T-cell (primary cell): ENCODE data around the gene SEC14L2. TPM values are rescaled to one million over a fixed set of nuclear protein-coding genes. Genes with fewer than 3 reads are reported as not detected.
"Not testable (repeated sequence)": the region's sequence is repeated elsewhere in the genome, so short reads cannot be mapped to it uniquely, and the experiment has no call there.

Experiments used
- ATAC-seq, 4 experiments: fragments of 200-7000 bp in 3 of 4; fragments of 150-1000 bp in 1 of 4; cut with Tn5 transposase; replicated peaks in 1 of 4; 1 replicate in 3 of 4; 2 replicates in 1 of 4; pipeline ENCODE4 v1.10.0; 2021; ENCODE audit warnings: moderate library complexity in 3 of 4, mild to moderate bottlenecking in 2 of 4, moderate number of reproducible peaks in 1 of 4
- CTCF ChIA-PET, 2 donors: fragments of 300-600 bp; sonication (Branson Sonifier 250); formaldehyde crosslinking; loops; one replicate each; lab custom pipeline; 2022; ENCODE audit warnings: antibody characterized with exemption in 2 of 2; lab: Charles Lee
- POLR2A ChIA-PET, 2 donors: fragments of 300-600 bp; sonication (Branson Sonifier 250); formaldehyde crosslinking; loops; one replicate each; lab custom pipeline; 2022; ENCODE audit warnings: antibody characterized with exemption in 2 of 2; lab: Charles Lee
- DNase-seq, 35 experiments: peaks; one replicate each; pipeline versions ENCODE4 v3.0.0 to v3.0.0-alpha.2; 2013 to 2023
- H3K27ac ChIP-seq: one replicate; pipeline ENCODE4 v1.5.1; 2013; ENCODE audit warnings: low read length
- H3K27me3 ChIP-seq, 2 experiments: replicated peaks in 1 of 2; 1 replicate in 1 of 2; 2 replicates in 1 of 2; pipeline versions ENCODE4 v1.6.1 to v1.7.0; 2013; ENCODE audit warnings: low read length in 1 of 2, mixed read lengths in 1 of 2; ENCODE audit not compliant: control insufficient read depth in 2 of 2, insufficient read depth in 2 of 2; ENCODE audit errors: extremely low read depth in 1 of 2
- H3K36me3 ChIP-seq, 2 donors: 1 replicate in 1 of 2; 2 replicates in 1 of 2; pipeline versions ENCODE4 v1.6.1 to v1.7.0; 2013; ENCODE audit warnings: low read length in 1 of 2; ENCODE audit not compliant: control insufficient read depth in 2 of 2, insufficient read depth in 1 of 2; ENCODE audit errors: extremely low read depth in 1 of 2
- H3K4me1 ChIP-seq, 2 experiments: 1 replicate in 1 of 2; 2 replicates in 1 of 2; pipeline versions ENCODE4 v1.6.1 to v1.7.0; 2013; ENCODE audit warnings: low read length in 2 of 2, mixed read lengths in 1 of 2; ENCODE audit not compliant: insufficient read depth in 2 of 2, control insufficient read depth in 1 of 2; ENCODE audit errors: extremely low read depth in 1 of 2
- H3K4me3 ChIP-seq, 2 donors: 1 replicate in 1 of 2; 2 replicates in 1 of 2; pipeline versions ENCODE4 v1.5.1 to v1.7.0; 2013; ENCODE audit warnings: mild to moderate bottlenecking in 2 of 2, low read length in 1 of 2, moderate library complexity in 1 of 2; ENCODE audit not compliant: control insufficient read depth in 1 of 2; ENCODE audit errors: extremely low read depth in 1 of 2
- H3K9me3 ChIP-seq: 2 replicates; pipeline ENCODE4 v1.7.0; 2013
- H3K27ac Mint-ChIP-seq, 2 donors: one replicate each; pipeline ENCODE4 v1.8.0; 2020 to 2021; ENCODE audit warnings: mild to moderate bottlenecking in 2 of 2, mixed read lengths in 2 of 2
- H3K27me3 Mint-ChIP-seq, 2 donors: one replicate each; pipeline ENCODE4 v1.8.0; 2021 to 2022; ENCODE audit warnings: mixed read lengths in 2 of 2
- H3K36me3 Mint-ChIP-seq: one replicate; pipeline ENCODE4 v1.8.0; 2021; ENCODE audit warnings: mixed read lengths
- H3K4me1 Mint-ChIP-seq, 3 donors: one replicate each; pipeline ENCODE4 v1.8.0; 2020 to 2022; ENCODE audit warnings: mixed read lengths in 3 of 3, mild to moderate bottlenecking in 1 of 3
- H3K4me3 Mint-ChIP-seq, 3 donors: one replicate each; pipeline ENCODE4 v1.8.0; 2020 to 2022; ENCODE audit warnings: mild to moderate bottlenecking in 3 of 3, mixed read lengths in 3 of 3, moderate library complexity in 3 of 3
- H3K9me3 Mint-ChIP-seq, 3 donors: one replicate each; pipeline ENCODE4 v1.8.0; 2020 to 2022; ENCODE audit warnings: mixed read lengths in 3 of 3
- WGBS: methylation state at CpG from one replicate; pipeline ENCODE4 v1.1.5; 2013; ENCODE audit warnings: missing lambda C conversion rate; ENCODE audit not compliant: insufficient coverage; 5-methylcytosine and 5-hydroxymethylcytosine counted together
- total RNA-seq, 35 experiments: library from RNA in 6 of 35; stranded (reverse) in 6 of 35; fragments of 120-200 nt in 1 of 35; gene quantifications; one replicate each; pipeline versions ENCODE4 v1.2.1 to v1.2.4 and lab custom pipeline; 2013 to 2026

Gene SEC14L2
- total RNA-seq, 5 donors from 2014 or later (not counting 1 experiment from before 2014, with no cell fraction given) = 10.9 to 87.9 (median 15.8) TPM

DNA sequence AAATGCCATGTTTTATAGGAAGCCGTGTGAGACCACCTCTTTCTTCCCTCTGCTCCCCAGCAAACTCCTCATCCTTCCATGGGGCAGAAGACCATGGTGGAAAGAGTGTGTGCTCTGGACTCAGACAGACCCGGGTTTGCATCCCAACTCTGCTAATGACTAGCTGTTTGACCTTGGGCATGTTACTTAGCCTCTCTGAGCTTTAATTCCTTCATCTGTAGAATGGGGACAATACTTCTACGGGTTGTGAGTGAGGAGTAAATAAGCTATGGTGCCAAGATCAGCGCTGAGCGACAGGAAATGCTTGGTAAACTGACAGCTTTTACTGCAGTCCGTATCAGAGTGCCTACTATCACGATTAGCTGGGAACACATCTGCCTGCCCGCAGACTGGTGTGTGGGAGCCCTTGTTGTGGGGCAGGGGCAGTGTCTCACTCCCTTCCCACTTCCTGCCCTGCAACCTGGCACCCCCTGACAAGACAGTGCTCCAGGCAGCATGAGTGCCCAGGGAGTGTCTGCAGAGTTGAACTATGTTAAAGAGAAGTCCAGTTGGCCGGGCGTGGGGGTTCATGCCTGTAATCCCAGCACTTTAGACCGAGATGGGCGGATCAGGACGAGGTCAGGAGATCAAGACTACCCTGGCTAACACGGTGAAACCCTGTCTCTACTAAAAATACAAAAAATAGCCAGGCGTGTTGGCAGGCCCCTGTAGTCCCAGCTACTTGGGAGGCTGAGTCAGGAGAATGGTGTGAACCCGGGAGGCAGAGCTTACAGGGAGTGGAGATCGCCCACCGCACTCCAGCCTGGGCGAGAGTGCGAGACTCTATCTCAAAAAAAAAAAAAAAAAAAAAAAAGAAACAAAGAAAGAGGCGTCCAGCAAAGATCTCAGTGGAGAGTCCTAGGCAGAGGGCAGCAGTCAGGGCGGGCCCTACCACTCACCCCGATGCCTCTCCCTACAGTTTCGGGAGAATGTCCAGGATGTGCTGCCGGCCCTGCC, 2.2 kb downstream of the SEC14L2 start:
- H3K4me3 Mint-ChIP-seq = peak overlapping the region; percentile 77 to 87 (median 83)
- peak overlapping the region; percentile 2 to 67 for H3K4me3 ChIP-seq

DNA sequence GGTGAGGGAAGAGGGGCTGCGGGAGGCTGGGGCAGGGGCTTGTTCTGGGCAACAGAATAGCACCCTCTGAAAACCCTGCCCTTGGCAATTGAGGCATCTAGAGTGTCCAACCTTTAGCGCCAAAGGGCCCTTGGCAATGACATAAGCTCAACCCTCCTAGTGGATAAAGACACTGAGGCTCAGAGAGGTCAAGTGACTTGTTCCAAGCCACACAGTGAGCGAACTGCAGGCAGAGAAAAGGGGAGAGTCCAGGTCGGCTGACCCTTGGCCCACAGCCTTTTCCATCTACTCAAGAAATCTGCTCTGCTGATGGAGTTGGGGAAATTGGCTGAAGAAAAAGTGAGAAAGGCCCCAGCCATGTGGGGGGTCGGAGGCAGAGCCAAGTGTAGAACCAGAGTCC, 2.9 kb downstream of the SEC14L2 start:
- no peak overlapping the region for H3K27ac ChIP-seq
- ChIA-PET POLR2A (interaction anchor here in 1 of 2 donors (0.6 kb wide), 1 partner anchor 23 kb away, joined by 3 read pairs; no protein-coding TSS in a partner anchor), CTCF (no interaction called here)
- peaks cover 0 to 37% of the 10 kb centered on the region in 2 experiments for H3K27me3 ChIP-seq
- H3K27ac Mint-ChIP-seq = peak overlapping the region in 1 of 2 donors; percentile 87
- no peak overlapping the region for H3K4me3 ChIP-seq
- H3K4me3 Mint-ChIP-seq = no peak overlapping the region
- no peaks in the 10 kb centered on the region for H3K9me3 Mint-ChIP-seq
- peaks cover 0 to 7% of the 10 kb centered on the region in 2 donors for H3K27me3 Mint-ChIP-seq
- H3K36me3 ChIP-seq = no peaks in the 10 kb centered on the region
- H3K9me3 ChIP-seq = no peaks in the 10 kb centered on the region
- peaks cover 32 to 36% (median 32%) of the 10 kb centered on the region in 3 donors for H3K4me1 Mint-ChIP-seq
- peaks cover 2% of the 10 kb centered on the region for H3K36me3 Mint-ChIP-seq
- DNase-seq = no peak
- no peak for ATAC-seq
- peaks cover 21 to 34% of the 10 kb centered on the region in 2 experiments for H3K4me1 ChIP-seq
- 85% methylated on average over 2 of the region's 5 CpGs for WGBS

More for the DNA sequence above, 2.2 kb downstream of the SEC14L2 start:
- peaks cover 0 to 7% of the 10 kb centered on the region in 2 donors for H3K27me3 Mint-ChIP-seq
- no peaks in the 10 kb centered on the region for H3K9me3 ChIP-seq
- peaks cover 0 to 39% of the 10 kb centered on the region in 2 experiments for H3K27me3 ChIP-seq
- peak in 1 of 35 experiments; percentile 37 for DNase-seq
- H3K36me3 ChIP-seq = no peaks in the 10 kb centered on the region
- peaks cover 32 to 36% (median 33%) of the 10 kb centered on the region in 3 donors for H3K4me1 Mint-ChIP-seq
- H3K4me1 ChIP-seq = peaks cover 21 to 34% of the 10 kb centered on the region in 2 experiments
- peak overlapping the region; percentile 10 for H3K27ac ChIP-seq
- H3K9me3 Mint-ChIP-seq = no peaks in the 10 kb centered on the region
- ChIA-PET CTCF (interaction anchor here (0.6 to 1.2 kb wide), 4 partner anchors 9 to 110 kb away, joined by 3 read pairs; partner anchors contain the start of gene CASTOR1 (in 1 of the 2)), POLR2A (interaction anchor here (0.6 to 3.8 kb wide), 5 partner anchors 15 to 50 kb away, joined by 4 to 21 read pairs (median 4); no protein-coding TSS in a partner anchor)
- peak in 2 of 4 experiments; percentile 14 to 29 for ATAC-seq
- H3K36me3 Mint-ChIP-seq = peaks cover 2% of the 10 kb centered on the region
- H3K27ac Mint-ChIP-seq = peak overlapping the region; percentile 84 to 87
- 42% methylated on average over 7 of the region's 25 CpGs for WGBS

DNA sequence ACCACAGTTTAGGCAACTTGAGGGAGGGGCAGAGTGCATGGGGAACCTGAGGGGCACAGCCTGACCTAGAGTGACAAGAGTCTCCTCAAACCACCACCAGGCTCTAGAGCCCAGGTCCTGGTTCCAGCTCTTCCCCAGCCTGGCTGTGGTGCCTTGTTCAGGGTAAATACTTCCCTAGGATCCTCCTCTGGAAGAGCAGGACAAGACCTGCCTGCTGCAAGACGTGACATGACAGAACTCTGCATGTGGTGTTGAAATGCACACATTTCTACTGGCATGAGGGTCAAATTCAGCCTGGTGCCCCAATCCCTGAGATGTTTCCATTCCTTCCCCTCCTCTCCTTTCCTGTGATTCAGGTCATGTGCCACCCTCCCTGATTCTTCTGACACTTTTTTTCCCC, 3.3 kb downstream of the SEC14L2 start:
- ChIA-PET CTCF (no interaction called here), POLR2A (interaction anchor here (0.6 kb wide), 3 partner anchors 20 to 85 kb away, joined by 3 to 8 read pairs (median 4); no protein-coding TSS in a partner anchor)
- DNase-seq (no peak), ATAC-seq (no peak)
- H3K4me3 ChIP-seq = no peak overlapping the region
- no peaks in the 10 kb centered on the region for H3K9me3 ChIP-seq
- H3K27ac Mint-ChIP-seq = peak overlapping the region in 1 of 2 donors; percentile 87
- H3K4me3 Mint-ChIP-seq = no peak overlapping the region
- no CpG with 5 or more reads among the region's 1 CpG for WGBS
- no peaks in the 10 kb centered on the region for H3K36me3 ChIP-seq
- peaks cover 32 to 36% (median 32%) of the 10 kb centered on the region in 3 donors for H3K4me1 Mint-ChIP-seq
- no peak overlapping the region for H3K27ac ChIP-seq
- peaks cover 21 to 34% of the 10 kb centered on the region in 2 experiments for H3K4me1 ChIP-seq
- H3K27me3 Mint-ChIP-seq = peaks cover 0 to 7% of the 10 kb centered on the region in 2 donors
- H3K9me3 Mint-ChIP-seq = no peaks in the 10 kb centered on the region
- peaks cover 2% of the 10 kb centered on the region for H3K36me3 Mint-ChIP-seq
- H3K27me3 ChIP-seq = peaks cover 0 to 34% of the 10 kb centered on the region in 2 experiments

DNA sequence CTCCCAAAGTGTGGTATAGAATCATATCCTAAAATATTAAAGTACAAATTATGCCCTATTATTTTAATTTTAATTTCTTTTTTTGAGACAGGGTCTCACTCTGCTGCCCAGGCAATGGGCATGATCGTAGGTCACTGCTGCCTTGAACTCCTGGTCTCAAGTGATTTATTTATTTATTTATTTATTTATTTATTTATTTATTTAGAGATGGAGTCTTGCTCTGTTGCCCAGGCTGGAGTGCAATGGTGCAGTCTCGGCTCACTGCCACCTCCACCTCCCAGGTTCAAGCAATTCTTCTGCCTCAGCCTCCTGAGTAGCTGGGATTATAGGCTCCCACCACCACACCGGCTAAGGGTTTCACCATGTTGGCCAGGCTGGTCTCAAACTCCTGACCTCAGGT, 4.2 kb downstream of the SEC14L2 start:
- H3K27ac ChIP-seq, DNase-seq, POLR2A ChIA-PET, H3K36me3 ChIP-seq, ATAC-seq, H3K27ac Mint-ChIP-seq, H3K36me3 Mint-ChIP-seq, H3K4me3 ChIP-seq, H3K27me3 Mint-ChIP-seq, H3K4me3 Mint-ChIP-seq, H3K9me3 ChIP-seq, H3K9me3 Mint-ChIP-seq: not testable (repeated sequence)
- H3K4me1 Mint-ChIP-seq = peaks cover 26 to 29% (median 27%) of the 10 kb centered on the region in 3 donors
- Histone ChIP-seq H3K27me3 (peaks cover 0 to 28% of the 10 kb centered on the region in 2 experiments), H3K4me1 (peaks cover 19 to 32% of the 10 kb centered on the region in 2 experiments)
- no CpG with 5 or more reads among the region's 3 CpGs for WGBS
- CTCF ChIA-PET = interaction anchor here in 1 of 2 donors (0.7 kb wide), 1 partner anchor 383 kb away, joined by 3 read pairs; no protein-coding TSS in a partner anchor

DNA sequence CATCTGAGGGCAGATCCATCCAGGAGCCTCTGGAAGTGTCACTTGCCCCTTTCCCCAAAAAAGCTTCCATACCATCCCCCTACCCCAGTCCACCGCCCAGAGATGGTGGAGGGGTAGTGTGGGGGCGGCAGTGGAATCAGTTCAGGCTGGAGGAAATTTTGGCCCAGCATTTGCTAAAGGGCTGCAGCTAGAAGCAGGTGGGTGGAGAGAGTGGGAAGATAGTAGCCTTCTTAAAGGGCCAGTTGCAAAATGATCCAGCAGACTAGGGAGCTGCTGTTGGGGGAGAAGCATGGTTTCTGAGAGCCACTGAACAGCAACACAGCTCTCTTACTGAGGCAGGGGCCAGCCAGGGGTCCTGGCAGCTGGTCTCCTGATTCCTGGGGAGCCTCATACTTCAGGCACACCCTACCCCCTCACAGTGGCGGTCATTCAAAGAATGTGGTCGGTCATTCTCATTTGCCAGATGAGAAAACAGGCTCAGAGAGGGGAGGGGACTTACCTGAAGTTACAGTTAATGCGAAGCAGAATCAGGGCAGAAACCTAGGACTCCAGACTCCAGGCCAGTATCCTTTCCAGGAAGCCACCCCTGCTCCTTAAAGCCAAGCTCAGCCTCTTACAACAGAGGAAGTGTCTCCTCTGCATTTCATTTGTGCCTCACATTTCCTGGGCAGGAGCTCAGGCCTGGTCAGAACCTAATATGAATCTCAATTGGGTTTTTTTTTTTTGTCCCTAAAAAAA, 5.4 kb downstream of the SEC14L2 start:
- peak overlapping the region in 1 of 2 donors; percentile 28 for H3K27ac Mint-ChIP-seq
- Histone ChIP-seq H3K4me3 (no peak overlapping the region), H3K4me1 (peaks cover 12 to 20% of the 10 kb centered on the region in 2 experiments), H3K9me3 (no peaks in the 10 kb centered on the region), H3K36me3 (peaks cover 3 to 5% of the 10 kb centered on the region in 2 donors), H3K27me3 (peaks cover 0 to 18% of the 10 kb centered on the region in 2 experiments), H3K27ac (no peak overlapping the region)
- 90% methylated on average over 2 of the region's 5 CpGs for WGBS
- H3K4me1 Mint-ChIP-seq = peaks cover 18 to 20% (median 19%) of the 10 kb centered on the region in 3 donors
- peaks cover 10% of the 10 kb centered on the region for H3K36me3 Mint-ChIP-seq
- CTCF ChIA-PET = interaction anchor here in 1 of 2 donors (0.6 to 0.9 kb wide), 2 partner anchors 10 to 200 kb away, joined by 3 to 4 read pairs; no protein-coding TSS in a partner anchor
- POLR2A ChIA-PET = interaction anchor here (0.6 kb wide), 3 partner anchors 10 to 83 kb away, joined by 3 to 6 read pairs (median 6); no protein-coding TSS in a partner anchor
- no peak for ATAC-seq
- DNase-seq = no peak
- H3K9me3 Mint-ChIP-seq = no peaks in the 10 kb centered on the region
- peaks cover 0 to 4% of the 10 kb centered on the region in 2 donors for H3K27me3 Mint-ChIP-seq
- no peak overlapping the region for H3K4me3 Mint-ChIP-seq
